Measurements from ENCODE around the gene TAMALIN. TPM values are rescaled to one million over a fixed set of nuclear protein-coding genes. Genes with fewer than 3 reads are reported as not detected.

The TAMALIN gene
- polyA plus RNA-seq, 1 experiment, result 7.2 TPM

DNA sequence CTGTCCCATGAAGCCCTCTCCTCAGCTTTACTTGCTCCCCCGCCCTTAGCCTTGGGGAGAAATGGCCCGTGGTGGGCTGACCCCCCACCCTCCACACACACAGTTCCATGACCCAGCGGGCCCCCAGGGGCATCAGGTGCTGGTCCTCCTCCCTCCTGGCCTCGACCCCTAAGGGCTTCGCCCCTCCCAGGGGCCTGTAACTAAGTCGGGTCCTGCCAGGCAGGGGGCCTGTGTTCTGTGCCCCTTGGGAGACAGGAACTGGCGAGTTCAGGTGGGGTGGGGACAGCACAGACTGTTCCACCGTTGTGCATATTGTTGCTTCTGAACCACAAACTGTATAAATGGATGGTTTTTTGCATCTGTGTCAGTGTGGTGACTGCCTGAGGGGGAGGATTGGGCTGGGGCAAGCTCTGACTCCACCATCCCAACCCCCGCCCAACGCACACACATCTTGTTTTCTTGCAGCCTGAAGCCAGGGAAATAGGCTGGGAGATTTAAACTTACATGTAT, 8.8 kb downstream of the TAMALIN start:
- TF ChIP-seq, protein P1, sequence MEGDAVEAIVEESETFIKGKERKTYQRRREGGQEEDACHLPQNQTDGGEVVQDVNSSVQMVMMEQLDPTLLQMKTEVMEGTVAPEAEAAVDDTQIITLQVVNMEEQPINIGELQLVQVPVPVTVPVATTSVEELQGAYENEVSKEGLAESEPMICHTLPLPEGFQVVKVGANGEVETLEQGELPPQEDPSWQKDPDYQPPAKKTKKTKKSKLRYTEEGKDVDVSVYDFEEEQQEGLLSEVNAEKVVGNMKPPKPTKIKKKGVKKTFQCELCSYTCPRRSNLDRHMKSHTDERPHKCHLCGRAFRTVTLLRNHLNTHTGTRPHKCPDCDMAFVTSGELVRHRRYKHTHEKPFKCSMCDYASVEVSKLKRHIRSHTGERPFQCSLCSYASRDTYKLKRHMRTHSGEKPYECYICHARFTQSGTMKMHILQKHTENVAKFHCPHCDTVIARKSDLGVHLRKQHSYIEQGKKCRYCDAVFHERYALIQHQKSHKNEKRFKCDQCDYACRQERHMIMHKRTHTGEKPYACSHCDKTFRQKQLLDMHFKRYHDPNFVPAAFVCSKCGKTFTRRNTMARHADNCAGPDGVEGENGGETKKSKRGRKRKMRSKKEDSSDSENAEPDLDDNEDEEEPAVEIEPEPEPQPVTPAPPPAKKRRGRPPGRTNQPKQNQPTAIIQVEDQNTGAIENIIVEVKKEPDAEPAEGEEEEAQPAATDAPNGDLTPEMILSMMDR (IDR thresholded peaks at IDR 0.05; ENCODE audit: low read depth, low read length), result no peak
- H3K27ac ChIP-seq (ENCODE audit: low read depth, low read length), result no peak overlapping the region
- DNase-seq (ENCODE audit: low read depth, low spot score), result no peak
- POLR2A ChIA-PET, result interaction anchor here (1.6 kb wide), 1 partner anchor 9 kb away, joined by 4 read pairs; the partner anchor contains the start of gene TAMALIN
- no peaks in the 10 kb centered on the region for H3K27me3 ChIP-seq (ENCODE audit: control insufficient read depth, insufficient read depth, low read length)
- CTCF ChIA-PET, result interaction anchor here (1.5 to 15.4 kb wide), 2 partner anchors 7 to 12 kb away, joined by 7 to 599 read pairs; no protein-coding TSS in a partner anchor
- H3K4me3 ChIP-seq (ENCODE audit: low read depth, low read length), result no peak overlapping the region
- H3K9me3 ChIP-seq (ENCODE audit: control insufficient read depth, insufficient read depth, low read length), result no peaks in the 10 kb centered on the region

DNA sequence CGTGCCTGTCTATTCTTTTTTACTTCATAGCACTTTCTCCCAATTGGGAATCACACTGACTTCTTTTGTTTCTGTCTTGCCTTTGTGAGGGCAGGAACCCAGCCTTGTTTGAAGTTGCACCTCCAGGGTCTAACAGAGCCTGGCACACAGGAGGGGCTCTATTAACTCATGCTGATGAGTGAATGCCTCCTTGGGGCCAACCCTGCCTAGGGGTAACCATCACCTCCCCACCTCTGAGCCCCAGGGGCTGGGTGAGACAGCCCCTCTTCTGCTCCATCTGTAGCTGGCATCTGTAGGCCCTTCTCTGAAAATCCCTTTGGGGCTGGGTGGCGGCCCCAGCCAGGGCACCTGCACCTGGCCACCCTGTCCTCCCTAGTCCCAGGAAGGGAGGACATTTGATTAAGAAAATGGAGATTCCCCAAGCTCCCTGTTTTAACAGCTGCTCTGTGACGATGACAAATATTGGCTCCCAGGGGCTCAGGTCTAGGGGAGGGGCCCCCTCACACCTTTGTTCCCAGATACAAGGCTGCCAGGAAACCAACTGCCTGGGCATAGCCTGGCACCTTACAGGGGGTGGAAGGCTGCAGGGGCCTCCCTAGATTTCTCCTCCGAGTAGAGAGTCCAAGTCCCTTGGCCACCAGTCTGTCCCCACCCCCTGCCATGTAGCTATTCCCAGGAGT, 11.8 kb downstream of the TAMALIN start:
- TF ChIP-seq, protein P1 (IDR thresholded peaks at IDR 0.05; ENCODE audit: low read depth, low read length), result no peak
- Histone ChIP-seq H3K9me3 (ENCODE audit: control insufficient read depth, insufficient read depth, low read length) (no peaks in the 10 kb centered on the region), H3K27ac (ENCODE audit: low read depth, low read length) (no peak overlapping the region), H3K27me3 (ENCODE audit: control insufficient read depth, insufficient read depth, low read length) (no peaks in the 10 kb centered on the region), H3K4me3 (ENCODE audit: low read depth, low read length) (no peak overlapping the region)
- DNase-seq (ENCODE audit: low read depth, low spot score), result no peak
- ChIA-PET POLR2A (interaction anchor here (0.9 to 1.0 kb wide), 2 partner anchors 10 to 12 kb away, joined by 3 to 5 read pairs; partner anchors contain the start of gene TAMALIN), CTCF (interaction anchor here (1.4 to 11.6 kb wide), 3 partner anchors 9 to 64 kb away, joined by 3 to 599 read pairs (median 111); partner anchors contain the start of gene TAMALIN)

DNA sequence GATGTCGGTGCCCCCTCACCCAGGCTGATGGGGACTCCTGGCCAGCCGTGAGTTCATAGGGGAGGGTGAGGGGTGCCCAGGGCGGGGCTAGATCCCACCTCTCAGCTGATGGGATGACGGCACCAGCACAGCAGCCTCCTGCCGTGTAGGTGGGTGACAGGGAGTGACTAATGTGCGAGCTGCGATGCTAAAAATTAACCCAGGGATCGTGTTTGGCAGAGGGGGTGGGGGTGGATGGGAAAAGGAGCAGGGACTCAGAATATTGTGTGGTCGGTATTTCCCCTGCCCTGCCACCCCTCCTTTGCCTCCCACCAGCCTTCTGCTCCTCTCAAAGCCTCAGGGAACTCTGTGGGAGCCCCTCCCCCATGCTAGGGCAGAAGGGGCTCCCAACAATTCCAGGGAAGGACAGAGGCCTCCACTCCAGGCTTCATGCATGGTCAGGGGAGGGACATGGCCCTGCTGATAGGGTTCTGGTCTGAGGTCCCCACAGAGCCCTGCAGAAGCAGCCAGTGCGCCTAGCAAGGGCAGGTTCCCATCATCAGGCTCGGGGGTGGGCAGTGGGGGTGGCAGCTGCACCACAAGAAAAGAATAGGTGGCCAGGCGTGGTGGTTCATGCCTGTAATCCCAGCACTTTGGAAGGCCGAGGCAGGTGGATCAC, 12.5 kb downstream of the TAMALIN start:
- H3K27ac ChIP-seq (ENCODE audit: low read depth, low read length), result no peak overlapping the region
- H3K27me3 ChIP-seq (ENCODE audit: control insufficient read depth, insufficient read depth, low read length), result no peaks in the 10 kb centered on the region
- TF ChIP-seq, protein P1 (IDR thresholded peaks at IDR 0.05; ENCODE audit: low read depth, low read length), result no peak
- CTCF ChIA-PET, result interaction anchor here (1.0 to 15.2 kb wide), 4 partner anchors 9 to 57 kb away, joined by 3 to 624 read pairs (median 355); partner anchors contain the start of genes ATG101, SMIM41 and TAMALIN
- H3K9me3 ChIP-seq (ENCODE audit: control insufficient read depth, insufficient read depth, low read length), result no peaks in the 10 kb centered on the region
- DNase-seq (ENCODE audit: low read depth, low spot score), result no peak
- POLR2A ChIA-PET, result interaction anchor here (0.9 to 4.4 kb wide), 2 partner anchors 12 kb away, joined by 5 to 28 read pairs; partner anchors contain the start of gene TAMALIN
- no peak overlapping the region for H3K4me3 ChIP-seq (ENCODE audit: low read depth, low read length)

DNA sequence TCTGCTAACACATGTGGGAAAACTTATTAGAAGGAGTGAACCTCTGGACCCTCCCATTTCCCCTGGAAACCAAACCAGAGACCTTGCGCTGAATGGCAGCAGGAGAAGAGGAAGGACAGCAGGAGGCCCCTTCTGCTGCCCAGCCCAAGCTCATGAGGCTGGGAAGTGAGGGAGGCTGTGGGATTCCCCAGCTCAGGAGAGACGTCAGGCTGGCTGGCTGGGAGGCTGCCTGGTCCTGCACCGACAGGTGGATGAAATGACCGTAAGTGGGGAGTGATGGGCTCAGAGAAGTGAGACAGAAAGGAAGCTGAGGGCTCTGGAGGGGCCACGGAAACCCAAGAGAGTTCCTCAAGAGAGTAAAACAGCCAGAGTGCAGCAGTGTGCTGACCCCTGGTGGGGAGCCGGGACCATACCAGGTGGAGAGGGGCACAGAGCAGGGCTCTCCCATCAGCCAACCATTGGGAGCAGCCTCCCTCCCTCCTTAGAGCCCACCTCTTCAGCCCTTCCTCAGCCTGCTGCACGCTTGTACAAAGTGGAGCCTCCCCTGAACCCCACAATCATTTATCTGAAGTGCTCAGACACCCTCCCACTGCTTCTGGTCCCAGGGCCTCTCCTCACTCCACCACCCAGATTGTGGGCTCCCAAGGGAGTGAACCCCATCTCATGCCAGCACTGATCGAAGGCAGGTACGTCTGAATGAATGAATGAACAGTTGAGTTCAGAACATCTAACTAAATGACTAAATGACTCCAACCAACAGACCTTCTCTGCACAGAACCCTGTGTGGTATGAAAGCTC, 14.0 kb downstream of the TAMALIN start:
- POLR2A ChIA-PET, result interaction anchor here (0.6 to 4.4 kb wide), 4 partner anchors 10 to 30 kb away, joined by 5 to 28 read pairs (median 10); partner anchors contain the start of gene TAMALIN
- CTCF ChIA-PET, result interaction anchor here (0.5 to 15.2 kb wide), 16 partner anchors 9 to 968 kb away, joined by 3 to 624 read pairs (median 3); partner anchors contain the start of genes ATG101, SMIM41 and TAMALIN

More for the DNA sequence above, 14.0 kb downstream of the TAMALIN start:
- TF ChIP-seq, protein P1 (IDR thresholded peaks at IDR 0.05; ENCODE audit: low read depth, low read length), result peak; percentile 83
- Histone ChIP-seq H3K27ac (ENCODE audit: low read depth, low read length) (no peak overlapping the region), H3K27me3 (ENCODE audit: control insufficient read depth, insufficient read depth, low read length) (no peaks in the 10 kb centered on the region), H3K4me3 (ENCODE audit: low read depth, low read length) (no peak overlapping the region), H3K9me3 (ENCODE audit: control insufficient read depth, insufficient read depth, low read length) (no peaks in the 10 kb centered on the region)
- no peak for DNase-seq (ENCODE audit: low read depth, low spot score)

All from AG04450 (cell line).